Caco-2 (cell line): ENCODE results near the gene PRRT4. TPM values are rescaled to one million over a fixed set of nuclear protein-coding genes. Genes with fewer than 3 reads are reported as not detected.

Source experiments
- BruUV-seq: library from RNA; stranded (reverse); fragments of 400-500 nt; replicated peaks from 2 replicates; lab custom pipeline; 2021; lab: Mats Ljungman, UMichigan
- CTCF ChIA-PET: fragments of 300-600 bp; sonication (Branson Sonifier 250); formaldehyde crosslinking; loops from one replicate; lab custom pipeline; 2022; ENCODE audit warnings: antibody characterized with exemption; lab: Charles Lee
- POLR2A ChIA-PET: fragments of 300-600 bp; sonication (Branson Sonifier 250); formaldehyde crosslinking; loops from one replicate; lab custom pipeline; 2022; ENCODE audit warnings: antibody characterized with exemption; lab: Charles Lee
- DNase-seq, 2 experiments: peaks; one replicate each; pipeline versions ENCODE4 v3.0.0 to v3.0.0-alpha.2; 2020 to 2022
- H3K27me3 ChIP-seq: replicated peaks from 2 replicates; pipeline ENCODE4 v1.6.0; 2011; ENCODE audit warnings: low read length; ENCODE audit not compliant: control insufficient read depth, insufficient read depth
- H3K36me3 ChIP-seq: 2 replicates; pipeline ENCODE4 v1.5.1; 2011; ENCODE audit warnings: low read length; ENCODE audit not compliant: control insufficient read depth, insufficient read depth
- H3K4me1 ChIP-seq: fragments of 250-450 bp; sonication (Bioruptor Pico); 2 replicates; pipeline ENCODE4 v1.5.1; 2020; ENCODE audit warnings: mild to moderate bottlenecking
- H3K4me3 ChIP-seq: 2 replicates; pipeline ENCODE4 v1.5.1; 2011; ENCODE audit warnings: low read depth, mild to moderate bottlenecking, control low read depth, low read length
- H3K9me3 ChIP-seq: fragments of 250-450 bp; sonication (Bioruptor Pico); 2 replicates; pipeline ENCODE4 v1.5.1; 2020; ENCODE audit warnings: mild to moderate bottlenecking, moderate library complexity
- H3K27ac Mint-ChIP-seq: one replicate; pipeline ENCODE4 v1.8.0; 2022; ENCODE audit warnings: mixed read lengths; ENCODE audit not compliant: unreplicated experiment
- H3K27me3 Mint-ChIP-seq: one replicate; pipeline ENCODE4 v1.8.0; 2022; ENCODE audit warnings: mixed read lengths; ENCODE audit not compliant: insufficient read depth, unreplicated experiment
- H3K36me3 Mint-ChIP-seq: one replicate; pipeline ENCODE4 v1.8.0; 2022; ENCODE audit warnings: mild to moderate bottlenecking, mixed read lengths; ENCODE audit not compliant: insufficient read depth, unreplicated experiment
- H3K4me1 Mint-ChIP-seq: one replicate; pipeline ENCODE4 v1.8.0; 2022; ENCODE audit warnings: low read depth, mixed read lengths; ENCODE audit not compliant: unreplicated experiment
- H3K4me3 Mint-ChIP-seq: one replicate; pipeline ENCODE4 v1.8.0; 2022; ENCODE audit warnings: mild to moderate bottlenecking, moderate library complexity, mixed read lengths; ENCODE audit not compliant: unreplicated experiment
- H3K9me3 Mint-ChIP-seq: one replicate; pipeline ENCODE4 v1.8.0; 2022; ENCODE audit warnings: mixed read lengths; ENCODE audit not compliant: unreplicated experiment
- intact Hi-C: fragments of 100-400 bp; cut with micrococcal nuclease; formaldehyde crosslinking; loops from one replicate; pipeline ENCODE4 v1.10.0; 2022; ENCODE audit not compliant: unreplicated experiment
- total RNA-seq: library from RNA; stranded (reverse); gene quantifications from 2 replicates; pipeline ENCODE4 v1.2.3, GENCODE V29; 2022
- TF ChIP-seq, protein P1 (sequence below), 2 experiments: fragments of 200-600 bp in 1 of 2; IDR thresholded peaks; 1 replicate in 1 of 2; 2 replicates in 1 of 2; pipeline versions ENCODE4 v1.5.1 to v1.8.0; 2011 to 2022; ENCODE audit warnings: antibody characterized with exemption in 1 of 2, control low read depth in 1 of 2, inconsistent platforms in 1 of 2, low read depth in 1 of 2, low read length in 1 of 2, mild to moderate bottlenecking in 1 of 2, moderate library complexity in 1 of 2; ENCODE audit not compliant: insufficient read depth in 1 of 2, severe bottlenecking in 1 of 2, unreplicated experiment in 1 of 2

Gene PRRT4
- total RNA-seq, 1 experiment from 2014 or later, result 0.43 TPM

DNA sequence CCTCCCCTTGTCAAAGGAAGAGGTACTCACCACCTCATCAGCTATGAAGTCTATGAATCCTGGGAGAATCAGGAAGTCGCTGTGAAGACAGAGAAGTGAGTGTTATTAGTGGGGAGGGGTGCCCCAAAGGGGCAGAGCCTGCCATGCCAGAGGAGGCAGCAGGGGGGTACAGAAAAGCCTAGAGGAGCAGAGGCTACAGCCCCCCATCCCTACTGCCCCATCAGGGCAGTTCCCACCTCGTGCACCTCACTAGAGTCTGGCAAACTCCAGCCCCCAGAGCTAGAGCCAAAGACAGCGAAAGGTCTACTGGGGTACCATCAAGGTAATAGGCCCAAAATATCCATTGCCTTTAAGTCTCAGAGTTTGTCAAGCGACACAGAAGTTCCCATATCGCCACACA, 42.2 kb upstream of the PRRT4 start:
- no peaks in the 10 kb centered on the region; the same call in 1 of the 2 replicates for H3K36me3 ChIP-seq
- POLR2A ChIA-PET, result interaction anchor here (0.6 to 0.7 kb wide), 3 partner anchors 51 to 130 kb away, joined by 3 to 6 read pairs (median 3); partner anchors contain the start of gene RBM28
- CTCF ChIA-PET, result interaction anchor here (0.6 to 1.2 kb wide), 5 partner anchors 15 to 60 kb away, joined by 3 to 4 read pairs (median 4); partner anchors contain the start of gene RBM28
- peak overlapping the region; percentile 81 for H3K4me3 Mint-ChIP-seq
- peaks cover 7% of the 10 kb centered on the region for H3K4me1 Mint-ChIP-seq
- intact Hi-C loops, result loop anchor here (5.0 kb wide), 1 partner anchor 236 kb away; no protein-coding TSS in a partner anchor
- H3K4me1 ChIP-seq, result peaks cover 25% of the 10 kb centered on the region
- no peaks in the 10 kb centered on the region for H3K27me3 Mint-ChIP-seq
- BruUV-seq, result no TSS peak
- no peak for DNase-seq
- no peak overlapping the region for H3K27ac Mint-ChIP-seq
- no peaks in the 10 kb centered on the region; the same call in 1 of the 2 replicates for H3K9me3 ChIP-seq
- no peaks in the 10 kb centered on the region for H3K36me3 Mint-ChIP-seq
- no peak overlapping the region for H3K4me3 ChIP-seq
- H3K27me3 ChIP-seq, result no peaks in the 10 kb centered on the region
- H3K9me3 Mint-ChIP-seq, result no peaks in the 10 kb centered on the region
- TF ChIP-seq, protein P1, sequence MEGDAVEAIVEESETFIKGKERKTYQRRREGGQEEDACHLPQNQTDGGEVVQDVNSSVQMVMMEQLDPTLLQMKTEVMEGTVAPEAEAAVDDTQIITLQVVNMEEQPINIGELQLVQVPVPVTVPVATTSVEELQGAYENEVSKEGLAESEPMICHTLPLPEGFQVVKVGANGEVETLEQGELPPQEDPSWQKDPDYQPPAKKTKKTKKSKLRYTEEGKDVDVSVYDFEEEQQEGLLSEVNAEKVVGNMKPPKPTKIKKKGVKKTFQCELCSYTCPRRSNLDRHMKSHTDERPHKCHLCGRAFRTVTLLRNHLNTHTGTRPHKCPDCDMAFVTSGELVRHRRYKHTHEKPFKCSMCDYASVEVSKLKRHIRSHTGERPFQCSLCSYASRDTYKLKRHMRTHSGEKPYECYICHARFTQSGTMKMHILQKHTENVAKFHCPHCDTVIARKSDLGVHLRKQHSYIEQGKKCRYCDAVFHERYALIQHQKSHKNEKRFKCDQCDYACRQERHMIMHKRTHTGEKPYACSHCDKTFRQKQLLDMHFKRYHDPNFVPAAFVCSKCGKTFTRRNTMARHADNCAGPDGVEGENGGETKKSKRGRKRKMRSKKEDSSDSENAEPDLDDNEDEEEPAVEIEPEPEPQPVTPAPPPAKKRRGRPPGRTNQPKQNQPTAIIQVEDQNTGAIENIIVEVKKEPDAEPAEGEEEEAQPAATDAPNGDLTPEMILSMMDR (IDR thresholded peaks at IDR 0.05; ENCODE audit: insufficient read depth in 1 of 2, low read depth in 1 of 2, low read length in 1 of 2, severe bottlenecking in 1 of 2, unreplicated experiment in 1 of 2), result no peak

DNA sequence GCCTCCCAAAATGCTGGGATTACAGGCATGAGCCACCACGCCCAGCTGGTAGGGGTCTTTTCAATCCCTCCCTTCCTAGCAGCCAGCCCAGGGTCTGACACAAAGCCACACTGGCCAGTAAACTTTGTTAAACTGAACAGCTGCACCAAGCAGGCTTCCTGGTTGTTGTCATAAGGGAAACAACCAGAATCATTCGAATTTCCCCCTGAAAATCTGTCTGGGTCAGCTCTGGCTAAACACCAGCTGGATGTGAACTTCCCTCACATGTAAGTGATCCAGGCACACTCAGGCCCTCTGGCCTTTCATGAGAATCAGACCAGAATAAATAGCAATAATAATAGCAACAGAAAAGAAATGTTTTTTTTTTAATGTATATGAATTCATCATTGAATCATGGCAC, 40.9 kb upstream of the PRRT4 start:
- Mint-ChIP-seq H3K27me3 (no peaks in the 10 kb centered on the region), H3K36me3 (no peaks in the 10 kb centered on the region), H3K9me3 (no peaks in the 10 kb centered on the region), H3K27ac (no peak overlapping the region), H3K4me3 (no peak overlapping the region), H3K4me1 (peaks cover 7% of the 10 kb centered on the region)
- no peak overlapping the region for H3K4me3 ChIP-seq
- ChIA-PET POLR2A (no interaction called here), CTCF (no interaction called here)
- TF ChIP-seq, protein P1 (IDR thresholded peaks at IDR 0.05; ENCODE audit: insufficient read depth in 1 of 2, low read depth in 1 of 2, low read length in 1 of 2, severe bottlenecking in 1 of 2, unreplicated experiment in 1 of 2), result no peak
- H3K27me3 ChIP-seq, result no peaks in the 10 kb centered on the region
- intact Hi-C loops, result loop anchor here (5.0 kb wide), 1 partner anchor 235 kb away; no protein-coding TSS in a partner anchor
- peaks cover 21% of the 10 kb centered on the region for H3K4me1 ChIP-seq
- no peaks in the 10 kb centered on the region; the same call in 1 of the 2 replicates for H3K36me3 ChIP-seq
- H3K9me3 ChIP-seq, result no peaks in the 10 kb centered on the region; the same call in 1 of the 2 replicates
- no TSS peak for BruUV-seq
- no peak for DNase-seq

DNA sequence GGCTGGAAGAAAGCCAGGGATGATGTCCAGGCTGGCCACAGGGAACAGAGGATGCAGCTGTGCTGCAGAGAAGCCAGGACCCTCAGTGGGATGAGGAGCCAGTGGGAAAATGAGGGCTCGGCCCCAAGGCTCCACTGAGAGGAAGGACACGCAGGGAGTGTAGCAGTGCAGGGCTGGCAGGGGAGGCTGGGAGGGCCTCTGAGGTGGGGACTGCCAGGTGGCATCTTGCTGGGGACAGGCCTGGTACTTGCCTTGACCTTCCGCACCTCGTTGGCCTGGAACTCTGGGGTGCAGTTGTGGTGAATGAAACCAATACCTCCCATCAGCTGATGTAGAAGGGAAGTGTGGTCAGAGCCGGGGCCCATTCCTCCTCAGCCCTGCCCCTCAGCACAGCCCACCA, 39.1 kb upstream of the PRRT4 start:
- Histone ChIP-seq H3K4me1 (peaks cover 15% of the 10 kb centered on the region), H3K36me3 (no peaks in the 10 kb centered on the region; the same call in 1 of the 2 replicates), H3K4me3 (no peak overlapping the region), H3K9me3 (no peaks in the 10 kb centered on the region), H3K27me3 (no peaks in the 10 kb centered on the region)
- H3K27ac Mint-ChIP-seq, result no peak overlapping the region
- no peak overlapping the region for H3K4me3 Mint-ChIP-seq
- BruUV-seq, result no TSS peak
- TF ChIP-seq, protein P1 (IDR thresholded peaks at IDR 0.05; ENCODE audit: insufficient read depth in 1 of 2, low read depth in 1 of 2, low read length in 1 of 2, severe bottlenecking in 1 of 2, unreplicated experiment in 1 of 2), result no peak
- H3K9me3 Mint-ChIP-seq, result no peaks in the 10 kb centered on the region
- H3K36me3 Mint-ChIP-seq, result peaks cover 8% of the 10 kb centered on the region
- intact Hi-C loops, result loop anchor here (5.0 kb wide), 1 partner anchor 233 kb away; no protein-coding TSS in a partner anchor
- no peaks in the 10 kb centered on the region for H3K27me3 Mint-ChIP-seq
- ChIA-PET CTCF (no interaction called here), POLR2A (no interaction called here)
- peaks cover 7% of the 10 kb centered on the region for H3K4me1 Mint-ChIP-seq
- no peak for DNase-seq
